HG02571 (cell line): Measurements from ENCODE around the gene PLD3.

Experiments used
- ATAC-seq: cut with Tn5 transposase; IDR thresholded peaks from one replicate; pipeline ENCODE4 v1.9.1; 2021; ENCODE audit warnings: mild to moderate bottlenecking, moderate library complexity; ENCODE audit not compliant: unreplicated experiment

The PLD3 gene

DNA sequence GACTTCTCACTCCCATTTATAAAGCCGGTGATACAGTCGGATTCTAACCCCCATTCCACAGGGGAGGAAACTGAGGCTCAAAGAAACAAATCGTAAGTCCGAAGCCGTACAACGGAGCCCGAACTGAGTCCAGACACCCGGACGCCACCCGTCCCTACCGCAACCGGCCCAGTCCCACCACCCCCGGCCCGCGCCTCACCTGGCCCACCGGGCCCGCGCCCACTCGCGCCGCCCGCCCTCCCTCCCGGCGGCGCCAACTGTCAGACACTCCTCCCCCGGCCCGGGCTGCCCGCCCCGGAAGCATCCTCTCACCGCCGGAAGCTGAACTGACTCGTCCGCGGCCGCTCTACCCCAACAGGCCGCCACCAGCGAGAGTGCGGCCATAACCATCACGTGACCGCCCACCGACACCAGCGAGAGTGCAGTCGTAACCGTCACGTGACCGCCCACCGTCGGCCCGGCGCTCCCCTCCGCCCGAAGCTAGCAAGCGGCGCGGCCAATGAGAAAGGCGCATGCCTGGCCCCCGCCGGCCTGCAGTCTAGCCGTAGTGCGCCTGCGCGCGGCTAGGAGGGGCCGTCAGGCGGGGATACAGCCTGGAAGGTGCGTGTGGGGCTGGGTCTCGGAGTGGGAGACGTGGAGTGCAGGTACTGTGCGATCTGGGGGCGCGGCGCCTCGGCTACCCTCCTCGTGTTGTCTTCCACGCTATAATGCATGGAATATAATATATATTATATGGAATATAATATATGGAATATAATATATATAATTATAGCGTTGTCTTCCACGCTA, at the start of gene PLD3, which contains the start of gene C19orf47:
TSS of gene PLD3 (plus strand) at position 571 of the 789 bp plus-strand sequence. CDS start 17,789 bp downstream, outside the sequence.
TSS of gene C19orf47 (minus strand) at position 273 of the 789 bp plus-strand sequence. CDS start 6,540 bp downstream, outside the sequence.
- ATAC-seq, result peak; percentile 96

GRCh38 chr19:40300668-40301067, 47.8 kb upstream of the PLD3 start:
- ATAC-seq, result no peak

DNA sequence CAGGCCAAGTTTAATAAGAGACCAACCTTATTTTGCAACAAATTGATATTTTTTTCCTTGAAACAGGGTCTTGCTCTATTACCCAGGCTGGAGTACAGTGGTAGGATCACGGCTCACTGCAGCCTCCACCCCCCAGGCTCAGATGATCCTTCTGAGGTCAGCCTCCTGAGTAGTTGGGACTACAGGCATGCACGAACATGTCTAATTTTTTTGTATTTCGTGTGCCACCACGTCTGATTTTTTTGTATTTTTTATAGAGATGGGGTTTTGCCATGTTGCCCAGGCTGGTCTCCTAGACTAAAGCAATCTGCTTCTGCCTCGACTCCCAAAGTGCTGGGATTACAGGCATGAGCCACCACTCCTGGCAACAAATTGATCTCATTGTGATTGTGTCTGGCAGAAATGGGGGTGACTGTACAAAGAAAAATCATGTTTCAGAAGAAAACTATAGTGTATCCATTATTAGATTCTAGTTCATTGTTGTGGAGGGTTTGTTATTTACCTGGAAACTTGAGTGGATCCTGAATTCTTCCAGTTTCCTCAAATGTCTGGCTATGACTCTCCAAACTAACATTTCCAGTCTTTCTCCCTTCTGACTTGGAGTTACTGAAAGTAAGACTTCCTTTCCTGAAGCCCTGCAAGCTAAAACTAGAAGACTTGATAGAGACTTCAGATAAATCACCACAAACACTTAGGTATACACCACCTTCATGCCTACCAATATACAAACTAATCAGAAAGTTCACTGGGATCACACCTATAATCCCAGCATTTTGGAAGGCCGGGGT, 46.1 kb upstream of the PLD3 start:
- ATAC-seq, result no peak

DNA sequence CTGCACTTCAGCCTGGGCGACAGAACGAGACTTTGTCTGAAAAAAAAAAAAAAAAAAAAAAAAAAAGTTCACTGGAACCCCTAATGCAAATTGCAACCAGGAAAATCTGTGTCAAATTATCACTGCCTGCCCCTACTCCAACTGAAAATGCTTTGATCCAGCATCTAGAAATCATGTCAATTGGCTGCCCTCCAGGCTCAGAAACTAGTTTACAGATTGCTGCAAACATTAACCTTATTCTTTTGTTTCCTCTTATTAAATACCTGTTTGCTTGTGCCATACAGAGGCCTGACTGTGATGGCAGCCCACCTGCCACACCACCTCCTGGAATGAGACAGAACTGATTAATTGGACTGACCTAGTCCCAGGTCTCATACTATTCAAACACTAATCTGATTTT, 44.7 kb upstream of the PLD3 start:
- ATAC-seq, result no peak

DNA sequence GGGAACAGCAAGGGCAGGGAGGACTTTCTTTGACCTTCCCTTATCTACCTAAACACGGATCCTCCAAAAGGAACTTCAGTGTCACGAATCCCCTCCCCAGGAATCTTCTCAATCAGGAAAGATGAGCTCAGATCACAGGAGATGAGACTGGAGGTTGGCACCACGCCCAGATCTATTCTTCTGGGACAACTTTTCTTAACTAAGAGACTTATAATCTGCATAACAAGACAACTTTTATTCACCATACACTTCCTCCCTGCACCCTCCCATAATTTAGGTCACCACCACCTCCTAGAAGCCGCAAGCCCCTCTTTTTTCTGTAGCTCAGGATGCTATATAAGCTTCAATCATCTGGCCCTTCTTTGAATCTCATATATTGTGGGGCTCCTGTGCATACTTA, 44.2 kb upstream of the PLD3 start:
- no peak for ATAC-seq

- ATAC-seq, result no peak
Observed at GRCh38 chr19:40305403-40305802, 43.1 kb upstream of the PLD3 start.

GRCh38 chr19:40309666-40310065, 38.8 kb upstream of the PLD3 start:
- ATAC-seq, result no peak

GRCh38 chr19:40312533-40312932, 36.0 kb upstream of the PLD3 start:
- ATAC-seq, result no peak

DNA sequence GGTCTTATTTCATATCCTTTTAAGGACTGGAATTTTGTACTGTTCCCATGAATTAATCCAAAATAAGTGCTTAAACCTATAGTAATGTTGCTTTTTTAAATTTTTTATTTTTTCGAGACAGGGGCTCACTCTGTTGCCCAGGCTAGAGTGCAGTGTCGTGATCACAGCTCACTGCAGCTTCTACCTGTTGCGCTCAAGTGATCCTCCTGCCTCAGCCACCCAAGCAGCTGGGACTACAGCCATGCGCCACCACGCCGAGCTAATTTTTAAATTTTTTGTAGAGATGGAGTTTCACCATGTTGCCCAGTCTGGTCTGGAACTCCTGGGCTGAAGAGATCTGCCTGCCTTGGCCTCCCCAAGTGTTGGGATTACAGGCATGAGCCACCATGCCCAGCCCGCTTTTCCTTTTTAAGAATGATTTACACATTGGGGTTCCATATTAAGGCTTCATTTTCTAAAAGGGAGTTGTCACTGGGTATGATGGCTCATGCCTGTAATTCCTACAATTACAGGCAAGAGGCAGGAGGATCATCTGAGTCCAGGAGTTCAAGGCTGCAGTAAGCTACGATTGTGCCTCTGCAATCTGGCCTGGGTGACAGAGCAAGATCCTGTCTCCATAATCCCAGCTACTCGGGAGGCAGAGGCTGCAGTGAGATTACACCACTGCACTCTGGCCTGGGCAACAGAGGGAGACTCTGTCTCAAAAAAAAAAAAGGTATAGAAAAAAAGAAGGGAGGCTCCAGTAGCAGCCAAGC, 35.1 kb upstream of the PLD3 start:
- ATAC-seq, result no peak

DNA sequence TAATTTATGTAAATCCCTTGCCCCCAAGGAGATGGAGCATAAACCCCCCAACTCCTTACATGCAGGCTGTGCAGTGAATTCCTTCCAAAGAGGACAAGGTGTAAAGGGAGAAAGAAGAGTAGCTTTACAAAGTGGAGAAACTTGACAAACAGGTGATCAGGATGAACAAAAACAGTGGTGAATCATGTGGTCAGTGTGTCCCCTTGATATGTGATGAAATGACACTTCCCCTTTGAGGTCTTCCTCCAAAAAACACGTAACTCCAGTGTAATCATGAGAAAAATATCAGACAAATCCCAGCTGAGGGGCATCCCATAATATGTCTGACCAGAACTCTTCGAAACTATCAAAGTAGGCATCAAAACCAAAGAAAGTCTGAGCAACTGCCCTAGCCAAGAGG, 33.8 kb upstream of the PLD3 start:
- no peak for ATAC-seq

DNA sequence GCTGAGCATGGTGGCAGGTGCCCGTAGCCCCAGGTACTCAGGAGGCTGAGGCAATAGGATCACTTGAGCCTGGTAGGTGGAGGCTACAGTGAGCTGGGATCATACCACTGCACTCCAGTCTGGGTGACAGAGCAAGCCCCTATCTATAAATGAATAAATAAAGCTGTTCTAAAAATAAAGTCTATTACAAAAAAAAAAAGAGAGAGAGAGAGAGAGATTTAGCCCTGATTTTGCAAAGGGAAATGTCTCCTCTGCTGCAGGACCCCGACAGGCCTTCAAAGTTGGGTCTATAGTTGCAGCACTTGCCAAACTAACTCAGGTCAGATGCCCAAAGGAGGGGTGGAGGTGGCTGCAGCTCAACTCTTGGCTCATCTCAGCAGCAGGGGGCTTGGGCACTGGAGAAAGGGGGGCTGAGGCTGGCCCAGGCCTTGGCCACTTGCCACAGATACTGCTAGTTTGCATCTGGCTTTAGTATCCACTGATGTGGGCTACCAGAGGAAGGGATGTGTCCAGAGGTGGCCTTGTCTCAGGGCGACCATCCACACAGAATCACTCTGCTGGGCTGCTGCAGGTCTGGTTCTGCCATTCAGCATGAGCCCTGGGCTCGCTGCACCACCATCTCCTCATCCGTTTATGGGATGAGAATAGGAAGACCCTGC, 32.6 kb upstream of the PLD3 start:
- no peak for ATAC-seq

GRCh38 chr19:40317338-40317737, 31.2 kb upstream of the PLD3 start:
- ATAC-seq, result no peak

DNA sequence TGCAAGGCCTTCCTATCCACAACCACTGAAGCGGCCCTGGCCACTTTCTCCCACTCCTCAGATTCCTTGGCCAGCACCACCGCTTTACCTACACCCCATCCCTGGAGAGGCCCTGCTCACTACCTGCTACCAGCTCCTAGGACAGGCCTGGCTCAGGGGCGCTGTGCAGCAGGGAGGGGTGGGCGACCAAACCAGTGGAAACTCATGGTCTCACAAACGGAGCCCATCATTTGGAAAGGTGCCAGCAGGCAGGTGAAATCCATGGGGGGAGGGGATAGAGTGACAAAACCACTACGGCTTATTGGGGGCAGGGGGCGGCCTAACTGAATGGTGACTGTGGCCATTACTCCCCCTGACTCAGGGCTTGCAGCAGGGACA, 27.9 kb upstream of the PLD3 start:
- ATAC-seq, result no peak

DNA sequence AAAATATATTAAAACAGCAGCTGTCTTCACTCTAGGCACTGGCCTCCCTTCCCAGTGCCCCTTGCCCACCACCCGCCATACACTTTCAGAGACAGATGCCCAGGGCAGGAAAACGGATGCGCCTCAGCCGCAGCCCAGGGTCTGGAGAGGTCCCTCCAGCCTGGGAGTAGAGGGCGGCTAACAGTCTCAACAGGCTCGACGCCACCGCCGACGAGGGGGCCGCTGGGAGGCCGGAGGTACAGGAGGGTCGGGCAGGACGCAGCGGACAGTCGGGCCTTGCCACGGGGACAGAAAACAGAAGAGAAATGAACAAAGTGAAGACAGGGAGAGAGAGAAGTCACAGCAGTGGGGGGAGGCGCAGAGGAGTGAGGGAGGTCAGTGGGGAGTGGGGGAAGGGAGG, 27.4 kb upstream of the PLD3 start:
- no peak for ATAC-seq

DNA sequence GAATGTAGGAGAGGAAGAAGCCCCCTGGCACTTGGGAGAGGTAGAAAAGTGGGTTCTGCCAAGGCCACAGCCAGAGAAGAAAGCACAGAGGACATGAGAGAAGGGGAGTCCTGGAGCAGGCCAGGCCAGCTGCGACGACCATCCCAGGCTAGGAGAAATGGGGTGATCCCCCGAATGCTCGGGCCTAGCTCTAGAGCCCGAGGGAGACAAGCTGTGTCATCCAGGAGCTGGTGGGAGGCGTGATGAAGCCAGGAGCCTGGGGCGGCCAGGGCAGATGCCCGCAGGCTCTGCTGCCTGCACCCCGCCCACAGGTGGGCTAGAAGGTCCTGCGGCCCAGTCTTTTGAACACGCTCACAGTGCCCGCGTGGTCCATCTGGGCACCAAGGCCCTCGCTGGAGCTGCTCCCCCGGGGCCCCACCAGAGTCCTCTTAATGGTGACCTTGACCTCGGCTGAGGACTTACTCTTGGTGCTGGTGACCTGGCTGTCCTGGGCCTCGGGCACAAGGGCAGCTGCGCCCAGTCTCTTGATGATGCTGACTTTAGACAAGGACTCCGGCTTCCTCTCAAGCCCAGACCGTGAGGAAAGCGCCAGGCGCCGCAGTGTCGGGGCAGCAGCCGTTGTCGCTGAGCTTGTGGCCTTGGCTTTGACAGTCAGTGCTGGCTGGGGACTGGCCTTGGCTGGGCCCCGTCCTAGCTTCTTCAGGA, 26.8 kb upstream of the PLD3 start:
- ATAC-seq, result no peak

GRCh38 chr19:40322271-40322610, 26.3 kb upstream of the PLD3 start:
- ATAC-seq, result no peak

DNA sequence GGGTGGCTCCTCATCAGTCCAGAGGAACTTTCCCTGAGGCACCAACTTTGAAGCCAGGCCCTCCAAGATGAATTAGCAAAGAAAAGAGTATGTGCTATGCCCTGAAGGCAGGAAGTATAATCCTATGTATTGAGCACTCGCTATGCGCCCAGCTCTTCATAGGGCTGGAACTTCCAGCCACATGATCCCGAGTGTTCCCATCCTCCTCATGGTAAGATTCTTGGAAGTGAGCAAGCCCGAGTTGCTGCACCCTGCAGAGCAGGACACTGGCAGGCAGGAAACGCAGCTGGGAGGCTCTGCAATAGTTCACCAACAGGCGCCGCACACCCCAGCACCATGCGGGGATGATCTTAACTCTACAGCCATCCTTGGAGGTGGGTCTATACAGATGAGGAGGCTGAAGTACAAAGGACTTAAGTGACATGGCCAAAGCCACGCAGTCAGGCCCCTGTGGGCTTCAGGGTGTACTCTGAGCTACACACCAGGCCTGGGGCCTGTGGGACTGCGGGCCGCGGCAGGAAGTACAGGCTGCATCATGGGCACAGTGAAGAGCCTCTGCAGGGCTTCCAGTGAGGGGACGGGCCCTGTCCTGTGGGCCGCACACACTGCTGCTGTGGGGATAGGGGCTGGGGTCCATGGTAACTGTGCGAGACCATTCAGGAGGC, 25.4 kb upstream of the PLD3 start:
- ATAC-seq, result no peak

DNA sequence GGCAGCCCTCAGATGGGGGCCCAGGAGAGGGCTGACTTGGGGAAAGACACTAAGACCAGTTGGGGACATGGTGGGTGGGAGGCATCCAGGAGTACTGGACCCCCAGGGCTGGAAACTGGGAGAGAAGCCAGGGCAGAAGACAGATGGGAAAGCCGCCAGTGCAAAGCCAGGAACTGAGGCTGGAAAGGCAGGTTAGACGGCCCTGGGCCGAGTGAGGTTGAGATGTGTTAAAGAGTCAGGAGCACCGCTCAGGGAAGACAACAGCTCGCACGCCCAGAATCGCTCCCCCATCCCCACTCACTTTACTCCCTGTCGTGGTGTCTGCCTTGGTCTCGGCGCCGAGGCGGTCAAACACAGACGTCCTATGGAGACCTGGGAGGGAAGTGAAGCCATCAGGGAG, 24.8 kb upstream of the PLD3 start:
- no peak for ATAC-seq

- ATAC-seq, result no peak
Observed at GRCh38 chr19:40326201-40326600, 22.3 kb upstream of the PLD3 start.

- no peak for ATAC-seq
Observed at GRCh38 chr19:40331052-40331451, 17.4 kb upstream of the PLD3 start.
